ENCODE measurements around the gene ACVR1B.
A peak's percentile ranks its signal among the peaks of the same experiment; 100 is the strongest.

Gene ACVR1B

GRCh38 chr12:52005218-52005902, 53.9 kb downstream of the ACVR1B start:
- no peak for TF ChIP-seq CTCF (IDR thresholded peaks at IDR 0.05; ENCODE audit: low read depth, low read length)
- H3K4me3 ChIP-seq (ENCODE audit: low read depth, low read length) = no peak overlapping the region

GRCh38 chr12:52005903-52006703, 54.6 kb downstream of the ACVR1B start:
- no peak for TF ChIP-seq CTCF (IDR thresholded peaks at IDR 0.05; ENCODE audit: low read depth, low read length)
- H3K4me3 ChIP-seq (ENCODE audit: low read depth, low read length) = no peak overlapping the region; the same call in 1 of the 2 replicates

GRCh38 chr12:52006726-52007157, 55.2 kb downstream of the ACVR1B start, which contains the start of gene TAMALIN:
Gene TAMALIN (plus strand): TSS chr12:52006946. CDS start chr12:52007020, 74 bp downstream.
- H3K4me3 ChIP-seq (ENCODE audit: low read depth, low read length) = peak within 1 kb of the TSS; percentile 67

GRCh38 chr12:52007158-52007921, 55.8 kb downstream of the ACVR1B start:
- peak overlapping the region; percentile 67 for H3K4me3 ChIP-seq (ENCODE audit: low read depth, low read length)
- TF ChIP-seq CTCF (IDR thresholded peaks at IDR 0.05; ENCODE audit: low read depth, low read length) = no peak

More at GRCh38 chr12:52006726-52007157, 55.2 kb downstream of the ACVR1B start, which contains the start of gene TAMALIN:
- no peak for TF ChIP-seq CTCF (IDR thresholded peaks at IDR 0.05; ENCODE audit: low read depth, low read length)

GRCh38 chr12:52007982-52008510, 56.5 kb downstream of the ACVR1B start:
- TF ChIP-seq CTCF (IDR thresholded peaks at IDR 0.05; ENCODE audit: low read depth, low read length) = no peak
- peak overlapping the region; percentile 67 for H3K4me3 ChIP-seq (ENCODE audit: low read depth, low read length)

GRCh38 chr12:52009081-52009751, 57.7 kb downstream of the ACVR1B start:
- no peak for TF ChIP-seq CTCF (IDR thresholded peaks at IDR 0.05; ENCODE audit: low read depth, low read length)
- H3K4me3 ChIP-seq (ENCODE audit: low read depth, low read length) = no peak overlapping the region
